GM12801 (cell line): Measurements from ENCODE around the gene PHOSPHO2.

ENCODE experiments used
- CTCF ChIP-seq: IDR thresholded peaks from one replicate; pipeline ENCODE4 v1.5.1; 2011; ENCODE audit warnings: control low read depth; ENCODE audit not compliant: insufficient read length; ENCODE audit errors: extremely low read depth

Gene PHOSPHO2

GRCh38 chr2:169702996-169703395 lies 8.7 kb downstream of the PHOSPHO2 start:
- TF ChIP-seq CTCF, result no peak

DNA sequence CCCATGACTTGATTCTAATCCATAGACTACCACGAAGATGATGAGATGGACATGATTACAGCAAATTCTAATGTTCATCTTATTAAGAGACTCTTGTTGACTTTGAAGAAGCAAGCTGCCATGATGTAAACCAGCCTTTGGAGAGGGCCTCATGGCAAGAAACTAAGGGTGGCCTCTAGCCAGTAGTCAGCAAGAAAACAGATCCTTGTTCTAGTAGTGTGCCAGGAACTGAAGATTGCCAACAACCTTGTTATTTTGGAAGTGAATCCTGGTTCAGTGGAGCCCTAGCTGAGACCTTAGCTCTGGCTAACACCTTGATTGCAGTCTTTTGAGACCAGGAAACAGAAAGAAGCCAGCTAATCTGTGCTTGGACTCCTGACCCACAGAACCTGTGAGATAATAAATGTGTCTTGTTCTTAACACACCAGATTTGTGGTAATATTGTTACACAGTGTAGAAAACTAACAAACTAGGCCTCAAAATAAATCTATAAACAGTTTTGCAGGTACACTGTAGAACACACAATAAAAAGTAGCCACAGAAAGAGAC lies 10.0 kb downstream of the PHOSPHO2 start:
- no peak for TF ChIP-seq CTCF

DNA sequence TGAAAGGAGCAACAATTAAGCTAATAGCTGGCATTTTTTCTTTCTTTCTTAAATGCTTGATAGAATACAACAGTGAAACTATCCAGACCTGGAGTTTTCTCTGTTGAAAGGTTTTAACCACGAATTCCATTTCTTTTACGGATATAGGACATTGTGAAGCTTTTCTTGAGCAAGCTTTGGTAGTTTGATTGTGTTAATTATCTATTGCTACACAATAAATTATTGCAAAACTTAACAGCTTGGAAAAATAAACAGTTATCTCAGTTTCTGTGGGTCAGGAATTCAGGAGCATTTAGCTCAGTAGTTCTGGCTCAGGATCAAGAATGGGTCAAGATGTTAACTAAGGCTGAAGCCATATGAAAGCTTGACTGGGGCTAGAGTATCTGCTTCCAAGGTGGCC lies 11.7 kb downstream of the PHOSPHO2 start:
- TF ChIP-seq CTCF, result no peak

DNA sequence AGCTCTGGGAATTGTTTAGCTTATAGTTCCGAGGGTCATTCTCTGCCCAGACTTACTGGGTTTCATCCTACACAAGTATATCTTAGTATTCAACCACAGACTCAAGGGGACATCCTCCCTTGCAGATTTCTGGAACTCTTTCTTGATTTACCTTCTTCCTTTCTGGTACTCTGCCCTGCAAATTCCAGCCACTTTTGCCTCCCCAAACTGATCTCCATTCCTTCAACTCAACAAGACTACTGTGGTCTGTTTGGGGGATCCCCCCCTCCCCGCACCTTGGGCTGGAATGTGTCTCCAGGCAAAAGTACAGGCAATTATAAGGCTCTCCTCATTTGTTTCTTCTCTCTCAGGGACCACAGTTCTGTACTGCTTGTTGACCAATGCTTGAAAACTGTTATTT lies 13.4 kb downstream of the PHOSPHO2 start:
- no peak for TF ChIP-seq CTCF

- TF ChIP-seq CTCF, result no peak
Measured at GRCh38 chr2:169709331-169709730, 15.1 kb downstream of the PHOSPHO2 start.

- no peak for TF ChIP-seq CTCF
Measured at GRCh38 chr2:169709981-169710380, 15.7 kb downstream of the PHOSPHO2 start.

DNA sequence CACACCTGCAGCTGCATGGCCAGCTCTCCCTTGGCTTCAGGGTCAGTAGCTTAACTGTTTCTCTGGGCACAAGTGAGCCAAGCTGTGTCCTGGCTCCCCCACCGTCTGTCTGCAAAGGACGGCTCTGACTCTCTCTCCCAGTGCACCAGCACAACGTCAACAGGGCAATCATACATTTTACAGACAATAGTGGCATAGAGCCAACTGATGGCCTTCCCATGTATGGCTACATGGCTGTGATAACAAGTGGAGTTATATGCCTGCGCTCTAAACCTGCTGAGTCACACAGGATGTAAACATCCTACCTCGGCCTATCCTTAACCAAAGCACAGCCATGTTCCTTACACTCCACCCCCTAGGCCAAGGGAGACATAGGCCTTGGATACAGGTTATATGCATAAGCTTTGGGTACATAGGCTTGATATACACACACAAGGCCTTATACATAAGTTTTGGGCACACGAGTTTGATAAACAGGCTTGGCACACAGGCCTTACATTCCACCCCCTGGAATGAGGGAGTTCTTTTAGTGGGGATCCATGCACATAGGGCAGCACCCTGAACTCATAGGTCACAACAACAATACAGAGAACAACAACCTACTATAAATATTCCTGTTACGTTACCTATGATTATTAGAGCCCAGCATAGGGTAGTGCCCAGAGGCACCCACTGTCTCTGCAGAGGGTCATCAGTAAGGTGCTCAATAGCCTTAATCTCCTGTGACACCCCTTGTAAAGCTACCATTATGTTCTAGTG lies 17.7 kb downstream of the PHOSPHO2 start:
- TF ChIP-seq CTCF, result no peak
